IPS DF 6.9 (cell line): ENCODE data around the gene ARRDC3.
"Not testable (repeated sequence)": the region's sequence is repeated elsewhere in the genome, so short reads cannot be mapped to it uniquely, and the experiment has no call there.

Experiments used
- DNase-seq: peaks from one replicate; pipeline ENCODE4 v3.0.0-alpha.2; 2013; ENCODE audit warnings: low read depth, low spot score
- H3K27ac ChIP-seq: one replicate; pipeline ENCODE4 v1.5.1; 2013; ENCODE audit warnings: low read length, control low read depth
- H3K27me3 ChIP-seq: 2 replicates; pipeline ENCODE4 v1.6.1; 2013; ENCODE audit warnings: mild to moderate bottlenecking, low read length; ENCODE audit not compliant: control insufficient read depth, insufficient read depth
- H3K36me3 ChIP-seq: 2 replicates; pipeline ENCODE4 v1.6.1; 2013; ENCODE audit warnings: low read length; ENCODE audit not compliant: control insufficient read depth, insufficient read depth
- H3K4me1 ChIP-seq: 2 replicates; pipeline ENCODE4 v1.6.1; 2013; ENCODE audit warnings: low read length; ENCODE audit not compliant: control insufficient read depth, insufficient read depth
- H3K4me3 ChIP-seq: 2 replicates; pipeline ENCODE4 v1.5.1; 2013; ENCODE audit warnings: mild to moderate bottlenecking, low read length
- H3K9me3 ChIP-seq: 2 replicates; pipeline ENCODE4 v1.6.1; 2013; ENCODE audit warnings: low read length, inconsistent platforms; ENCODE audit not compliant: control insufficient read depth, insufficient read depth
- WGBS: extraction: QIAGEN DNeasy Blood & Tissue Kit; methylation state at CpG from one replicate; pipeline ENCODE4 v1.1.7; 2013; ENCODE audit warnings: mixed read lengths, missing lambda C conversion rate; ENCODE audit not compliant: insufficient read length, insufficient coverage; 5-methylcytosine and 5-hydroxymethylcytosine counted together

ARRDC3 gene

DNA sequence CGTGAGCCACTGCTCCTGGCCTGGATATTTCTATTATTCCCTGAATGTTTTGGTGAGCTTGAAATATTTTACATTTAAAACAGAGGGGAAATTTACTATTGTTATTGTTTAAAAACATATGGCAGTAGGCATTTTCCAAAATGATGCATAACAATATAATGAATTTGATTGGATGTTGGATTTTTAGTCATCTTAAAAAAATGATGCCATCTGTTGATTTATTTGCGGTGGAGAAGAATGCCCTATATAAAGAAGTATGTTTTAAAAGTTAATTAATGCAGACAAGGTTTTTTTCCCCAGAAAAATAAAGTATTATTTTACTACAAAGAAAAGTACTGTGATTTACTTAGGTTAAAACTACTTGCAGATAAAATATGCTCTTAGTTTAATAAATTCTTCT, 33.4 kb upstream of the ARRDC3 start:
- WGBS: 100% methylated on average over 1 of the region's 2 CpGs

GRCh38 chr5:91409304-91409703, 26.2 kb upstream of the ARRDC3 start:
- no CpG with 5 or more reads among the region's 1 CpG for WGBS
- no peak for DNase-seq
- no peaks in the 10 kb centered on the region for H3K36me3 ChIP-seq

More for the DNA sequence above, 33.4 kb upstream of the ARRDC3 start:
- no peak overlapping the region for H3K27ac ChIP-seq
- H3K4me3 ChIP-seq: no peak overlapping the region
- peaks cover under 1% of the 10 kb centered on the region; the same call in 1 of the 2 replicates for H3K4me1 ChIP-seq
- no peaks in the 10 kb centered on the region for H3K9me3 ChIP-seq
- H3K27me3 ChIP-seq: no peaks in the 10 kb centered on the region
- H3K36me3 ChIP-seq: no peaks in the 10 kb centered on the region
- no peak for DNase-seq

GRCh38 chr5:91408710-91409109, 25.6 kb upstream of the ARRDC3 start:
- no peak for DNase-seq
- H3K36me3 ChIP-seq: no peaks in the 10 kb centered on the region
- no peak overlapping the region for H3K4me3 ChIP-seq
- no peaks in the 10 kb centered on the region for H3K4me1 ChIP-seq
- no peaks in the 10 kb centered on the region for H3K9me3 ChIP-seq
- H3K27me3 ChIP-seq: no peaks in the 10 kb centered on the region
- H3K27ac ChIP-seq: no peak overlapping the region

More at GRCh38 chr5:91409304-91409703, 26.2 kb upstream of the ARRDC3 start:
- no peaks in the 10 kb centered on the region for H3K9me3 ChIP-seq
- H3K4me1 ChIP-seq: no peaks in the 10 kb centered on the region
- no peak overlapping the region for H3K4me3 ChIP-seq
- no peak overlapping the region for H3K27ac ChIP-seq
- H3K27me3 ChIP-seq: no peaks in the 10 kb centered on the region

DNA sequence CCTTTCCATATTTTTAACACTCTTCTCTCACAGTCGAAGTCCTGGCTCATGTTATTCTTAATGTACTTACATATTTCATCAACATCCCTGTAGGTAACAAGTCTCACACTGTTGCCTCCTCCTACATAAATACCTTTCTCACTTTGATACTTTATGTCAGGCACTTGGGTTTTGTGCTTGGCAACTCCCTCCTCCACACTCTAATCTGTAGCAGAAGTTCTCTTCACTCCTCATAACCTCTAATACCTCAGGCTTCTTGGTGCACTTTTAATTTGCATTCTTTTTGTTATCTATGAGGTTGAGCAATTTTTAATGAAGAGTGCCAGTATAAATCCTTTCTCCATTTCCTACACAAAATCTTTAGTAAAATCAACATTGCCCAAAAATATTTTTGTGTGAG, 24.1 kb upstream of the ARRDC3 start:
- Histone ChIP-seq H3K9me3 (no peaks in the 10 kb centered on the region), H3K27me3 (no peaks in the 10 kb centered on the region), H3K36me3 (no peaks in the 10 kb centered on the region), H3K4me3 (no peak overlapping the region), H3K27ac (no peak overlapping the region), H3K4me1 (no peaks in the 10 kb centered on the region)
- no peak for DNase-seq
- WGBS: 100% methylated on average over 1 of the region's 1 CpG

DNA sequence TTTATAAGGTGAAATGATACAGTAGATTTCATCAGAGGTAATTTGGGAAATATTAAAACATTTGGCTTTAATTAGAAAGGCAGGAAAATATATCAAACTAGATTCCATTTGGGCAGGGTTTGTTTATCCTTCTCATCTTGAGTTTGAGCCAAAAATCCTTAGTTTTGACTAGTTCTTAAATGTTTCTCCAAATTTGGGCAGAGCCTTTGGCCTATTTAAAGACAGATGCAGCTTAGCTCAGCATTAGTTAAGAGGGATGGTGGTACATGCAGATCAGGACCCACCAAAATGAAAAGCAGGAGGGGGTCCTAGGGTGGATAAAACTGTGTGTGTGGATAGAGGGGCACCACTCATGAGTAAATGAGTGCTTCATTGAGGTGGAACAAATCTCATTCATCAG, 20.3 kb upstream of the ARRDC3 start:
- Histone ChIP-seq H3K27me3 (no peaks in the 10 kb centered on the region), H3K36me3 (no peaks in the 10 kb centered on the region), H3K27ac (no peak overlapping the region), H3K4me1 (no peaks in the 10 kb centered on the region), H3K4me3 (no peak overlapping the region), H3K9me3 (no peaks in the 10 kb centered on the region)
- DNase-seq: no peak

DNA sequence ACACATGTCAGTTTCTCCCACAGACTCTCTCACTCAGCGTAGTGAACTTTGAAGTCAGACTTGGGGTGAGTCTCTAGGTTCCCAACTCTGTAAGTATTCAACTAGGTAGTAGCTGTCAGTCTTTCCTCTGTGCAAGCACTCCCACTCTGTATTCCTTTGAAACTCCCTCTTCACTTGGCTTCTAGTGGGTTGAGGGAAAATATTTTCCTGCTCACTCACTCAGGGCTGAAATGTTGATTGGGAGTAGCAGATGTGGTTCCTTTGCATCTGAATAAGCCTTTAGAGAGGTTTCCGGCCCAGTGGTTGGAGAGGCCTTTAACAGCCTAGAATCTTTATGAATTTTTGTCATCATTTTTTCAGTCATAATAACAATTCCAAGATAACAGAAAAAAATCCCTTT, 18.1 kb upstream of the ARRDC3 start:
- H3K4me3 ChIP-seq: no peak overlapping the region
- H3K27ac ChIP-seq: no peak overlapping the region
- H3K4me1 ChIP-seq: no peaks in the 10 kb centered on the region
- no peak for DNase-seq
- H3K36me3 ChIP-seq: no peaks in the 10 kb centered on the region
- no peaks in the 10 kb centered on the region for H3K27me3 ChIP-seq
- H3K9me3 ChIP-seq: no peaks in the 10 kb centered on the region
- WGBS: no CpG with 5 or more reads among the region's 2 CpGs

DNA sequence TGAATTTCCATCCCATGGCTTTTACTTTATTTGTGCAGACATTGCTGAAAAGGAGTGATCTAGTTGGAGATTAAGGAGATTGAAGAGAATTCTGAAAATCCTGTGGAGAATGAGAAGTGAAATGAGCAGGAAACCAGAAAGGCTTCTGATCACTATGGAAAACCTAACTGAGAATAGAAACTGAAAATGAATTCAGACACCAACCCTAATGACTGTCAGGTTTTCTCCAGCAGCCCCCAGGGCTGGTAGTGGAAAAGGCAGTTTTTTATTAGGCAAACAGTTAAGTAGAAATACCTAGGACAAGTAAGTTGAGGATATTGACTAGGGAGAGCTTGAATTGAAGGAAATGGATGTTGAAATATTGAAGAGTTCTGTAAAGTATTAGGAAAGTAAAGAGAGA, 14.7 kb upstream of the ARRDC3 start:
- no peaks in the 10 kb centered on the region for H3K4me1 ChIP-seq

DNA sequence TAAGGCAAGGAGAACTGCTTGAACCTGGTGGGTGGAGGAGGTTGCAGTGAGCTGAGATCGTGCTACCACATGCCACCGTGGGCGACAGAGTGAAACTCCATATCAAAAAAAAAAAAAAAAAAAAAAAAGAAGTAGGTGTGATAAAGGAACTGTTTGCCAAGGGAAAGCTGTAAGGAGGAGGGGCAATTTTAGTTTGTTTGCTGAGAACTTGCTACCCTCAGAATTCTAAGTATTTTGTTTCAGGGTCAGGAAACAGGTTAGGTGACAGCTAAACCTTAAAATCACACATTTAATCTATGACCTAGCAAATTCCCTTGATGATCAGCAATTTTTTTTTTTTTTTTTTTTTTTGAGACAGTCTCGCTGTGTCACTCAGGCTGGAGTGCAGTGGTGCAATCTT, 7.2 kb upstream of the ARRDC3 start:
- no peaks in the 10 kb centered on the region for H3K36me3 ChIP-seq
- no peaks in the 10 kb centered on the region; the same call in 1 of the 2 replicates for H3K4me1 ChIP-seq
- no peak overlapping the region for H3K27ac ChIP-seq
- H3K9me3 ChIP-seq: no peaks in the 10 kb centered on the region
- H3K27me3 ChIP-seq: no peaks in the 10 kb centered on the region
- no peak overlapping the region for H3K4me3 ChIP-seq
- no peak for DNase-seq
- no CpG with 5 or more reads among the region's 4 CpGs for WGBS

More for the DNA sequence above, 14.7 kb upstream of the ARRDC3 start:
- no peak for DNase-seq
- Histone ChIP-seq H3K27ac (no peak overlapping the region), H3K4me3 (no peak overlapping the region), H3K9me3 (no peaks in the 10 kb centered on the region), H3K27me3 (no peaks in the 10 kb centered on the region), H3K36me3 (no peaks in the 10 kb centered on the region)

DNA sequence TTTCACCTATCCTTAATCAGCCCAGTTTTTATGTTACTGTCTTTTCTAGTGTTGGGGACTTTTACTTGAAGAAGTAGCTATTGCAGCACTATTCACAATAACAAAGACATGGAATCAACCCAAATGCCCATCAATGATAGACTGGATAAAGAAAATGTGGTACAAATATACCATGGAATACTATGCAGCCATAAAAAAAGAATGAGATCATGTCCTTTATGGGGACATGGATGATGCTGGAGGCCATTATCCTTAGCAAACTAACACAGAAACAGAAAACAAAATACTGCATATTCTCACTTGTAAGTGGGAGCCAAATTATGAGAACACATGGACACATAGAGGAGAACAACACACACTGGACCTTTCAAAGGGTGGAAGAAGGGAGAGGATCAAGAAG, 6.4 kb upstream of the ARRDC3 start:
- H3K9me3 ChIP-seq: not testable (repeated sequence)

DNA sequence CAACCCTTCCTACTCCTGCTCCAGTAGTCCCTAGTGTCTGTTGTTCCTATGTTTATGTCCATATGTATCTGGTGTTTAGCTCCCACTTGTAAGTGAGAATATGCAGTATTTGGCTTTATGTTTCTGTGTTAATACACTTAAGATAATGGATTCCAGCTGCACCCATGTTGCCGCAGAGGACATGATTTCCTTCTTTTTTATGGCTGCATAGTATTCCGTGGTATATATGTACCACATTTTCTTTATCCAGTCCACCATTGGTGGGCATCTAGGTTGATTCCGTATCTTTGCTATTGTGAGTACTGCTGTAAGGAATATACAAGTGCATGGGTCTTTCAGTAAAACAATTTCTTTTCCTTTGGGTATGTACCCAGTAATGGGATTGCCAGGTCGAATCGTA, 5.2 kb upstream of the ARRDC3 start:
- Histone ChIP-seq H3K9me3 (no peaks in the 10 kb centered on the region), H3K36me3 (no peaks in the 10 kb centered on the region), H3K4me3 (no peak overlapping the region), H3K27me3 (no peaks in the 10 kb centered on the region), H3K4me1 (no peaks in the 10 kb centered on the region; the same call in 1 of the 2 replicates), H3K27ac (no peak overlapping the region)
- no CpG with 5 or more reads among the region's 5 CpGs for WGBS
- DNase-seq: no peak

More for the DNA sequence above, 6.4 kb upstream of the ARRDC3 start:
- not testable (repeated sequence) for DNase-seq, H3K4me1 ChIP-seq, H3K27me3 ChIP-seq, H3K4me3 ChIP-seq, H3K27ac ChIP-seq, H3K36me3 ChIP-seq

- no peaks in the 10 kb centered on the region for H3K36me3 ChIP-seq
- H3K27me3 ChIP-seq: no peaks in the 10 kb centered on the region
- DNase-seq: no peak
- H3K4me1 ChIP-seq: no peaks in the 10 kb centered on the region; the same call in 1 of the 2 replicates
- H3K27ac ChIP-seq: no peak overlapping the region
- no peaks in the 10 kb centered on the region for H3K9me3 ChIP-seq
- H3K4me3 ChIP-seq: no peak overlapping the region
- no CpG with 5 or more reads among the region's 2 CpGs for WGBS
These were observed 3.0 kb upstream of the ARRDC3 start for GRCh38 chr5:91386120-91386519.
